ENCODE measurements around the gene MSX1.

The MSX1 gene

DNA sequence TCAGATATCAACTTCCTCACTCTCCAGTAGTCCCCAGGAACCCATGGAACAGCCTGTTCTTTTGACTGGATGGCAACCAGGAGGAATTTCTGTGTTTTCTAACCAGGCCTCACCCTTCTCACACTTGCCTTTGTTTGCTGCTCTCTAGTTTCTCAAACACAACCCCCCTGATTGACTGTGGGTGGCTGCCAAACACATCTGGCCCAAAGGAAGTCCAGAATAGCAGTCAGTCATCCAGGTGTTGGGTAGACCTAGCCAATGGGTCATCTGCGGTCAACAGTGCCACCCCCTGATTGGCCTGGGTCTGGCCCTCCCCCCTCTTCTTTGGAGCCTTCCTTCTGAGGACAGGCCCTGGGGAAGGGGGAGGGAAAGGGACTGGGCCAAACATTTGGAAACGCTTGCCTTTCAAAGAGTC is 53.7 kb downstream of the MSX1 start:
- no peak for DNase-seq (ENCODE audit: low spot score)
